HG03558 (cell line): ENCODE measurements around the gene LAG3.

Source experiments
- ATAC-seq: cut with Tn5 transposase; IDR thresholded peaks from one replicate; pipeline ENCODE4 v1.9.1; 2021; ENCODE audit warnings: moderate number of reproducible peaks; ENCODE audit not compliant: unreplicated experiment; ENCODE audit errors: extremely low read depth

Gene LAG3

GRCh38 chr12:6820166-6820565 lies 47.8 kb downstream of the LAG3 start:
- no peak for ATAC-seq

DNA sequence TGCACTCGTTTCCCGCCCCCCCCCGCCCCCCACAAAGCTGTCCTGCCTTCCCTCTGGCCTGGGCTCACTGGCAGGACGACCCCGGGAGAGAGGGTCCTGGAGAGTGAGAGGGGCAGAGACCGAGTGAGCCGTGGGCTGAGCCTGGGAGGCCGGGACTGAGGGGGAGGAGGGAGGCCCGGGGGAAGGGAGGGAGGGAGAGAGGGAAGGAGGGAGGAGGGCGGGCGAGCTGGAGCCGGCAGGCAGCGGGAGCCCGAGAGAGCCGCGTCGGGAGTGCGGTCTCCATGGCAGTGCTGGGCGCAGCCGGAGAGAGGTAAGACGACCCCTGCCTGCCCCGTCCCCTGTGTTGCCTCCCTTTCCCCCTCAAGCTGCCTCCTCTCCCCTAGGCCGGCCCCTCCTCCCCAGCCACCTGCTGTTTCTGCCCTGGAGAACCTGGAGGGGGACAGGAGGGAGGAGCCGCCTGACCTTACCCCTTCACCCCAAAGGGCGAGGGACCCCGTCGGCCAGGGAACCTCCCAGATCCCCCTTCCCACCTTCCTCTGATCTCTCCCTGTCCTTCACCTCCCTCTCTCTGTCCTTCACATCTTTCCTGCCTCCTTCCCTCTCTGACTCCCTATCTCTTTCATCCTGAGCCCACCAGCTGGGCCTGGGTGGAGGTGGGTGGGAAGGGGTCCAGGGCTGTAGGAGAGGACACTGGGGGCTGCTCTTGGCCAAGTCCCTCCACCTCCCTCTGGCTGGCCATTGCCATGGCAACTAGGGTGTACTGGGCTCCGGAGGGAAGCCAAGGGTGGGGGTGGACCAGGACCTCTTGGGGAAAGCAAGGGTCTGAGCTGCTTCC lies 49.5 kb downstream of the LAG3 start, which contains the start of gene GPR162:
Gene GPR162, plus strand, starts transcription at position 231 of the 835 bp plus-strand sequence. CDS start 2,078 bp downstream, outside the sequence.
- ATAC-seq = no peak

GRCh38 chr12:6822426-6823135 lies 50.3 kb downstream of the LAG3 start:
- no peak for ATAC-seq

DNA sequence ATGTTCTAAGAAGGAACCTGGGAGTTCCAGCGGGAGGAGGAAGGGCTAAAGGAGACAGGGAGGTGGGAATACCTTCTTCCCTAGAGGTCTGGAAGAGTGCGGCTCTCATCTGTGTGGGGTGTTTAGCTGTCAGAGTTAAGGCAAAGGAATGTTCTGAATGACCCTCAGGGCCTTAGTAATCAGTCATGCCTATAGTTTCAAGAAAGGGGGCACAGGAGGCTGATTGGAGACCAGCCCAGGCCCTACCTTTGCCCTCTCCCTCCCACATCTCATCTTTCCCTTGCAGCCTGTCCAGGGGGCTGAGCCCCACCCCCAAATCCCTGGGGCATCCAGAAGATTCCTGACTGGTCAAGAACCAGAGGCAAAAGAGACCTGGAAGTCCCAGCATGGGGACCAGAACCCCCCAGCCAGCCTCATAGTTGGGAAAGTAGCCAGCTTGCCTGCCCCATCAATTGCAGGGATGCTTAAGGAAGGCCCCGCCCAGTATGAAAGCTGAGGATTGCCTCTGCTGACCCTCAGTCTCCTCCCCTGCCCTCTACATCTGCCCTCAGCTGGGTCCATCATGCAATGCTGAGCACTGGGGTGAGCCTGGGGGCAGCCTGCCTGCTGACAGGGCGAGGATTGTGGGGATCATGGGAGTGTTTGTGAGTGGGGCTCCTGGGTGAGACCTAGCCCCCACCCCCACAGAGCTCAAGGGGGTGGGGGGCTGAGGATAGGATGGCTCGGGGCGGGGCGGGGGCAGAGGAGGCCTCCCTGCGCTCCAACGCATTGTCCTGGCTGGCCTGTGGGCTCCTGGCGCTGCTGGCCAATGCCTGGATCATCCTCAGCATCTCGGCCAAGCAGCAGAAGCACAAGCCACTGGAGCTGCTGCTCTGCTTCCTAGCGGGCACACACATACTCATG lies 51.1 kb downstream of the LAG3 start:
- ATAC-seq = no peak

GRCh38 chr12:6824085-6824775 lies 51.9 kb downstream of the LAG3 start:
- ATAC-seq = no peak

- ATAC-seq = no peak
Observed at GRCh38 chr12:6824901-6825381, 52.6 kb downstream of the LAG3 start.

DNA sequence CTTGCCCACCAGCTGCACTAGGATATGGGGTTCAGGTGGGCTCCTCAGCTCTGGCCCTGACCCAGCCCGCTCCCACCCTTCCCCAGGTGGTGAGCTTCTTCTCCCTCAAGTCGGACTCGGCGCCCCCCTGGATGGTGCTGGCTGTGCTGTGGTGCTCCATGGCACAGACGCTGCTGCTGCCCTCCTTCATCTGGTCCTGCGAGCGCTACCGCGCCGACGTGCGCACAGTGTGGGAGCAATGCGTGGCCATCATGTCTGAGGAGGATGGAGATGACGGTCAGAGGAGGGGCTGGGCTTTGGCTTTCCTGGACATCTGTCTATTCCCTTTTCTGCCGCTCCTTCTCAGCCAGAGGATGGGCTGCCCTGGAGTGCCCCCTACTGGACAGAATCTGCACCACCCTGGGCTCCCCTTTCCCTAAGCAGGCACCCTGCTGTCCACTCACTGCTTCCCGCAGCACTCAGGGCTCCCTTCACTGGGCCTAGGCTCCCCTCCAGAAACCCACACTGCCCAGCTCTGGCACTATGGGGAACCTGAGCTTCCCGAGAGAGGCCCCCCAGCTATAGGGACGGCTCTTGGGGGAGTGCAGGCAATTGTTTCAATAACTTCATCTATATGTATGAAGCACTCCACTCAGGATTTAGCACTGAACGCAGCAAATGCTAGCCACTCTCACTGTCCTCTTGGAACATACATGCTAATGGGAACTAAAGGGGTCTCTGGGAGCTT lies 53.2 kb downstream of the LAG3 start:
- ATAC-seq = no peak

DNA sequence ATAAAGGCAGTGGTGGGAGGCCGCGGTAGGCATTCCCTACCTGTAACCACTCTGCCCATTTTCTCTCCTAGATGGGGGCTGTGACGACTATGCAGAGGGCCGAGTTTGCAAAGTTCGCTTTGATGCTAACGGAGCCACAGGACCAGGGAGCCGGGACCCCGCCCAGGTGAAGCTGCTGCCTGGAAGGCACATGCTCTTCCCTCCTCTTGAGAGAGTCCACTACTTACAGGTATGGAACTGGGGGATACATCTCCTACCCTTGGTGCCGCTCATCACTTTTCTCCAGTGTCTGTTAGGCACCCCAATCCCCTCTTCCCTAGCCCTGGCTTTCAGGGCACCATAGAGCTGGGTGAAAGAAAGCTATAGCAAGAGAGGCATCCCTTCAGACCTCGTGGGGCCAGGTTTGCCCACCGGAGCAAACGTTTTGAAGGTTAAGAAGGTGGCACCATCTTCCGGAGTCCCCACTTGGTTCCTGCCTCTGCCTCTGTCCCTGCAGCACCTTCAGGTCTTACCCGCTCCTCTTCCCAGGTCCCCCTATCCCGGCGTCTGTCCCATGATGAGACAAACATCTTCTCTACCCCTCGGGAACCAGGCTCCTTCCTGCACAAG lies 53.9 kb downstream of the LAG3 start:
- ATAC-seq = no peak

GRCh38 chr12:6826734-6827436 lies 54.6 kb downstream of the LAG3 start:
- ATAC-seq = no peak

DNA sequence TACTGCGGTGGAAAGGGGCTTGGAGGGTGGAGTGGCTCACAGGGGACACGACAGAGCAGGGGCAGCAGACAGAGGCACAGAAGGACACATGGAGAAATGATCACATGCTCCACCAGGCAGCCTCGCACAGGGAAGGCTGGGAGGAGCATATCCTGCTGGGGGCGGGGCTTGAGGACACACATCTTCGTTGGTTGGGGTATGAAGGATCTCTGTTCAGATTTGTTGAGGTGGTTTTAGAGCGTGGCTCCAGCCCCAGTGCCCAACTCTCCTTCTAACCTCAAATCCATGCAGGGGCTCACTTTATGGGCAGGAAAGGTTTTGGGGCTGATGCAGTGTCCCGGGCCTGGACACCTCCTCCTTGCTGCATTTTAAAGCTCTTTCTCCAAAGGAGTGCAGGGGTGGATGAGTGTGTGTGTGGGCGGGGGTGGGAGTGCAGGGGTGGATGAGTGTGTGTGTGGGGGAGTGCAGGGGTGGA lies 55.2 kb downstream of the LAG3 start:
- no peak for ATAC-seq
